Measurements from ENCODE around the gene SZT2. TPM values are rescaled to one million over a fixed set of nuclear protein-coding genes. Genes with fewer than 3 reads are reported as not detected.
A peak's percentile ranks its signal among the peaks of the same experiment; 100 is the strongest.
"Not testable (repeated sequence)": the region's sequence is repeated elsewhere in the genome, so short reads cannot be mapped to it uniquely, and the experiment has no call there.

The SZT2 gene
- polyA plus RNA-seq, 4 donors = 8.9 to 23.7 (median 19.0) TPM

GRCh38 chr1:43451701-43452532 is 62.2 kb downstream of the SZT2 start:
- WGBS, 3 donors = 87 to 89% (median 88%) methylated on average over 22 of the region's 22 CpGs
- DNase-seq = no peak
- no peak overlapping the region for H3K27ac ChIP-seq (ENCODE audit: low read depth in 1 of 3, low read length in 2 of 3)

DNA sequence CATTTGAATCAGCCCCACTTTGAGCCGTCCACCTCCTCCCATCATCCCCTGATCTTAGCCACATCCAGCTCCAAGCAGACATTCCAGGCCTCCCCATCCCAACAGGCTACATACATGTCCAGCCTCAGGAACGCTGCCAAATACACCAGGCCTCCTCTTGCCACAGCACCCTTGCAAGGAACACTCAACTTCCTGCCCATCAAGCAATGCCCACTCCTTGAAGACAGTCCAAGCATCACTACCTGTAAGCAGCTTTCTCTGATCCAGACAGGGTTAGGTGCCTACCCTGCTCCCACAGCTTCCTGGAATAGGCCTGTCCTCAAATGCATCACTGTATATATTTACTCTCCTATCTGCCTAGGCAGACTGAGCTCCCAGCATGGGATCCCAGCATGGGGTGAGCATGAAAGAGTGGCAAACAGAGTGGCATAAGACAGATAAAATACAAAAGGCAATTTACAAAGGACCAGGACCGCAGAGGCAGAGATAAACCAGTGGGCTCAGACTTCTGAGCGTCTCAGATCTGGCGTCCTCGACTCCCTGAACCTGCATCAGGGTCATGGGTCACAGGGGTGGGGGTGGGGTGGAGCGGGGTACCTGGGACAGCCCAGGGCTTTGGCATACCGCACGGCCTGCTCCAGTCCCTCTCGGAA is 63.2 kb downstream of the SZT2 start:
- DNase-seq (peak; percentile 40 to 51), FAIRE-seq (no peak)
- peaks cover 14 to 49% (median 19%) of the 10 kb centered on the region in 3 donors for H3K36me3 ChIP-seq (ENCODE audit: control insufficient read depth in 3 of 3, insufficient read depth in 2 of 3, low read depth in 1 of 3, low read length in 3 of 3)
- H3K27ac ChIP-seq (ENCODE audit: low read depth in 1 of 3, low read length in 2 of 3) = peak overlapping the region; percentile 88 to 93 (median 90)
- 18 to 33% (median 24%) methylated on average over 10 of the region's 10 CpGs for WGBS, 3 donors
- H3K4me3 ChIP-seq (ENCODE audit: low read depth in 1 of 3, low read length in 3 of 3) = peak overlapping the region in 2 of 3 donors; percentile 33 to 61
- peaks cover 0 to 23% (median 5%) of the 10 kb centered on the region in 3 donors for H3K4me1 ChIP-seq (ENCODE audit: control insufficient read depth in 3 of 3, insufficient read depth in 2 of 3, low read depth in 1 of 3, low read length in 2 of 3)
- no peaks in the 10 kb centered on the region for H3K27me3 ChIP-seq (ENCODE audit: control insufficient read depth in 3 of 3, insufficient read depth in 3 of 3, low read length in 3 of 3)
- H3K9me3 ChIP-seq (ENCODE audit: control insufficient read depth in 2 of 2, insufficient read depth in 1 of 2, low read depth in 1 of 2, low read length in 1 of 2) = no peaks in the 10 kb centered on the region

More at GRCh38 chr1:43451701-43452532, 62.2 kb downstream of the SZT2 start:
- no peak overlapping the region for H3K4me3 ChIP-seq (ENCODE audit: low read depth in 1 of 3, low read length in 3 of 3)
- FAIRE-seq = no peak
- peaks cover 17 to 59% (median 26%) of the 10 kb centered on the region in 3 donors for H3K36me3 ChIP-seq (ENCODE audit: control insufficient read depth in 3 of 3, insufficient read depth in 2 of 3, low read depth in 1 of 3, low read length in 3 of 3)
- no peaks in the 10 kb centered on the region for H3K9me3 ChIP-seq (ENCODE audit: control insufficient read depth in 2 of 2, insufficient read depth in 1 of 2, low read depth in 1 of 2, low read length in 1 of 2)
- H3K4me1 ChIP-seq (ENCODE audit: control insufficient read depth in 3 of 3, insufficient read depth in 2 of 3, low read depth in 1 of 3, low read length in 2 of 3) = peaks cover 0 to 23% (median 5%) of the 10 kb centered on the region in 3 donors
- no peaks in the 10 kb centered on the region for H3K27me3 ChIP-seq (ENCODE audit: control insufficient read depth in 3 of 3, insufficient read depth in 3 of 3, low read length in 3 of 3)

GRCh38 chr1:43453442-43454269 is 64.0 kb downstream of the SZT2 start, which contains the start of gene HYI:
TSS of gene HYI (minus strand) at chr1:43453931. CDS start at chr1:43453793, 138 bp downstream.
- no peaks in the 10 kb centered on the region for H3K27me3 ChIP-seq (ENCODE audit: control insufficient read depth in 3 of 3, insufficient read depth in 3 of 3, low read length in 3 of 3)
- WGBS, 3 donors = 0 to 1% (median 0%) methylated on average over 60 to 87 of the region's 87 CpGs
- peaks cover 14 to 42% (median 16%) of the 10 kb centered on the region in 3 donors for H3K36me3 ChIP-seq (ENCODE audit: control insufficient read depth in 3 of 3, insufficient read depth in 2 of 3, low read depth in 1 of 3, low read length in 3 of 3)
- DNase-seq (peak; percentile 89 to 90), FAIRE-seq (no peak)
- peak within 1 kb of the TSS; percentile 88 to 93 (median 90) for H3K27ac ChIP-seq (ENCODE audit: low read depth in 1 of 3, low read length in 2 of 3)
- no peaks in the 10 kb centered on the region for H3K9me3 ChIP-seq (ENCODE audit: control insufficient read depth in 2 of 2, insufficient read depth in 1 of 2, low read depth in 1 of 2, low read length in 1 of 2)
- H3K4me3 ChIP-seq (ENCODE audit: low read depth in 1 of 3, low read length in 3 of 3) = peak within 1 kb of the TSS; percentile 44 to 61 (median 57)
- H3K4me1 ChIP-seq (ENCODE audit: control insufficient read depth in 3 of 3, insufficient read depth in 2 of 3, low read depth in 1 of 3, low read length in 2 of 3) = peaks cover 0 to 23% (median 5%) of the 10 kb centered on the region in 3 donors

GRCh38 chr1:43454270-43455011 is 64.7 kb downstream of the SZT2 start:
- Histone ChIP-seq H3K4me3 (ENCODE audit: low read depth in 1 of 3, low read length in 3 of 3) (peak overlapping the region; percentile 21 to 61 (median 57)), H3K36me3 (ENCODE audit: control insufficient read depth in 3 of 3, insufficient read depth in 2 of 3, low read depth in 1 of 3, low read length in 3 of 3) (peaks cover 9 to 34% (median 10%) of the 10 kb centered on the region in 3 donors), H3K27ac (ENCODE audit: low read depth in 1 of 3, low read length in 2 of 3) (peak overlapping the region; percentile 85 to 93 (median 90)), H3K4me1 (ENCODE audit: control insufficient read depth in 3 of 3, insufficient read depth in 2 of 3, low read depth in 1 of 3, low read length in 2 of 3) (peaks cover 0 to 23% (median 0%) of the 10 kb centered on the region in 3 donors), H3K27me3 (ENCODE audit: control insufficient read depth in 3 of 3, insufficient read depth in 3 of 3, low read length in 3 of 3) (no peaks in the 10 kb centered on the region), H3K9me3 (ENCODE audit: control insufficient read depth in 2 of 2, insufficient read depth in 1 of 2, low read depth in 1 of 2, low read length in 1 of 2) (no peaks in the 10 kb centered on the region)
- peak; percentile 47 for FAIRE-seq
- WGBS, 3 donors = 3 to 7% (median 5%) methylated on average over 19 of the region's 19 CpGs
- peak; percentile 86 to 97 for DNase-seq

- 19 to 62% (median 41%) methylated on average over 7 of the region's 7 CpGs for WGBS, 3 donors
- FAIRE-seq (no peak), DNase-seq (peak; percentile 75 to 82)
- peaks cover 0 to 23% (median 0%) of the 10 kb centered on the region in 3 donors for H3K4me1 ChIP-seq (ENCODE audit: control insufficient read depth in 3 of 3, insufficient read depth in 2 of 3, low read depth in 1 of 3, low read length in 2 of 3)
- H3K9me3 ChIP-seq (ENCODE audit: control insufficient read depth in 2 of 2, insufficient read depth in 1 of 2, low read depth in 1 of 2, low read length in 1 of 2) = no peaks in the 10 kb centered on the region
- no peak overlapping the region for H3K4me3 ChIP-seq (ENCODE audit: low read depth in 1 of 3, low read length in 3 of 3)
- H3K27me3 ChIP-seq (ENCODE audit: control insufficient read depth in 3 of 3, insufficient read depth in 3 of 3, low read length in 3 of 3) = no peaks in the 10 kb centered on the region
- peaks cover 9 to 25% (median 10%) of the 10 kb centered on the region in 3 donors for H3K36me3 ChIP-seq (ENCODE audit: control insufficient read depth in 3 of 3, insufficient read depth in 2 of 3, low read depth in 1 of 3, low read length in 3 of 3)
- peak overlapping the region in 2 of 3 donors; percentile 81 to 90 for H3K27ac ChIP-seq (ENCODE audit: low read depth in 1 of 3, low read length in 2 of 3)
Measured at GRCh38 chr1:43455213-43455889, 65.7 kb downstream of the SZT2 start.

GRCh38 chr1:43458379-43458778 is 68.7 kb downstream of the SZT2 start:
- not testable (repeated sequence) for DNase-seq; H3K4me3 ChIP-seq (ENCODE audit: low read depth in 1 of 3, low read length in 3 of 3); H3K27me3 ChIP-seq (ENCODE audit: control insufficient read depth in 3 of 3, insufficient read depth in 3 of 3, low read length in 3 of 3); H3K9me3 ChIP-seq (ENCODE audit: control insufficient read depth in 2 of 2, insufficient read depth in 1 of 2, low read depth in 1 of 2, low read length in 1 of 2); H3K36me3 ChIP-seq (ENCODE audit: control insufficient read depth in 3 of 3, insufficient read depth in 2 of 3, low read depth in 1 of 3, low read length in 3 of 3); FAIRE-seq; H3K27ac ChIP-seq (ENCODE audit: low read depth in 1 of 3, low read length in 2 of 3)
- 76 to 88% (median 80%) methylated on average over 3 of the region's 3 CpGs for WGBS, 3 donors
- peaks cover 0 to 17% (median 0%) of the 10 kb centered on the region in 3 donors for H3K4me1 ChIP-seq (ENCODE audit: control insufficient read depth in 3 of 3, insufficient read depth in 2 of 3, low read depth in 1 of 3, low read length in 2 of 3)

DNA sequence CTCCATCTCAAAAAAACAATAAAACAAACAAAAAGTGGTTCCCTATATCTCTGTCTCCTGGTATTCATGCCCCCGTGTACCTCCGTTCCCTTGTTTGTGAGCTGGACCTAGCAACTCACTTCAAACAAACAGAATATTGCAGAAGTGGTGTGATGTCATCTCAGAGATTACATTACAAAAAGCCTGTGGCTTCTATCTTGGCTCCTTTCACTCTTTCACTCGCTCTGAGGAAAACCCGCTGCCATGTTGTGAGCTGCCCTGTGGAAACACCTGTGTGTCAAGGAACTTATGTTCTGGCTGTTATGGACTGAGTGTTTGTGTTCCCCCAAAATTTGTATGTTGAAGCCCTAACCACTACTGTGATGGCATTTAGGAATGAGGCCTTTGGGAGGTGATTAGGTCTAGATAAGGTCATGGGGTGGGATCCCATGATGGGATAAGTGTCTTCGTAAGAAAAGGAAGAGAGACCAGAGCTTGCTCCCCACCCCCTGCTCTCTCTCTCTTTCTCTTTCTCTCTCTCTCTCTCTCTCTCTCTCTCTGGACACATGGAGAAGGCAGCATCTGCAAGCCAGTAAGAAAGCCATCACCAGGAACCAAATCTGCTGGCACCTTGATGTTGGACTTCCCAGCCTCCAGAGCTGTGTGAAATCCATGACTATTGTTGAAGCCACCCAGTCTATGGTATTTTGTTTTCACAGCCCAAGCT is 71.4 kb downstream of the SZT2 start:
- H3K27ac ChIP-seq (ENCODE audit: low read depth in 1 of 3, low read length in 2 of 3) = no peak overlapping the region
- H3K27me3 ChIP-seq (ENCODE audit: control insufficient read depth in 3 of 3, insufficient read depth in 3 of 3, low read length in 3 of 3) = no peaks in the 10 kb centered on the region
- WGBS, 3 donors = 87 to 93% (median 91%) methylated on average over 5 of the region's 5 CpGs
- H3K4me3 ChIP-seq (ENCODE audit: low read depth in 1 of 3, low read length in 3 of 3) = no peak overlapping the region
- DNase-seq (no peak), FAIRE-seq (no peak)
- H3K9me3 ChIP-seq (ENCODE audit: control insufficient read depth in 2 of 2, insufficient read depth in 1 of 2, low read depth in 1 of 2, low read length in 1 of 2) = peaks cover 0 to 6% of the 10 kb centered on the region in 2 donors
- H3K4me1 ChIP-seq (ENCODE audit: control insufficient read depth in 3 of 3, insufficient read depth in 2 of 3, low read depth in 1 of 3, low read length in 2 of 3) = peaks cover 1 to 27% (median 5%) of the 10 kb centered on the region in 3 donors
- no peaks in the 10 kb centered on the region for H3K36me3 ChIP-seq (ENCODE audit: control insufficient read depth in 3 of 3, insufficient read depth in 2 of 3, low read depth in 1 of 3, low read length in 3 of 3)
